Neural progenitor cell (in vitro differentiated cells): ENCODE results near the gene ZNF660. TPM values are rescaled to one million over a fixed set of nuclear protein-coding genes. Genes with fewer than 3 reads are reported as not detected.

Experiments used
- DNase-seq: peaks from one replicate; pipeline ENCODE4 v3.0.0-alpha.2; 2016; ENCODE audit warnings: low spot score
- H2AFZ ChIP-seq: fragments of 200-600 bp; sonication (generic); replicated peaks from 2 replicates; pipeline ENCODE4 v1.6.1; 2016; ENCODE audit warnings: antibody characterized with exemption
- H3F3A ChIP-seq: fragments of 200-600 bp; sonication (generic); 2 replicates; pipeline ENCODE4 v1.6.1; 2016; ENCODE audit warnings: antibody characterized with exemption, low read depth
- H3K27ac ChIP-seq: fragments of 200-600 bp; sonication (generic); 2 replicates; pipeline ENCODE4 v1.5.1; 2016; ENCODE audit warnings: mild to moderate bottlenecking
- H3K27me3 ChIP-seq: fragments of 200-600 bp; sonication (generic); 2 replicates; pipeline ENCODE4 v1.6.1; 2016; ENCODE audit warnings: mild to moderate bottlenecking, moderate library complexity
- H3K36me3 ChIP-seq: fragments of 200-600 bp; sonication (generic); 2 replicates; pipeline ENCODE4 v1.5.1; 2016
- H3K4me1 ChIP-seq: fragments of 200-600 bp; sonication (generic); 2 replicates; pipeline ENCODE4 v1.6.1; 2016; ENCODE audit warnings: mixed run types
- H3K4me2 ChIP-seq: fragments of 200-600 bp; sonication (generic); 2 replicates; pipeline ENCODE4 v1.6.1; 2016
- H3K4me3 ChIP-seq: fragments of 200-600 bp; sonication (generic); 2 replicates; pipeline ENCODE4 v1.5.1; 2016
- H3K79me2 ChIP-seq: fragments of 200-600 bp; sonication (generic); 2 replicates; pipeline ENCODE4 v1.6.1; 2016; ENCODE audit warnings: low read depth
- H3K9ac ChIP-seq: fragments of 200-600 bp; sonication (generic); 2 replicates; pipeline ENCODE4 v1.6.1; 2016
- H3K9me3 ChIP-seq: fragments of 200-600 bp; sonication (generic); 2 replicates; pipeline ENCODE4 v1.5.1; 2016; ENCODE audit warnings: low read depth
- H4K20me1 ChIP-seq: fragments of 200-600 bp; sonication (generic); 2 replicates; pipeline ENCODE4 v1.6.1; 2016; ENCODE audit warnings: low read depth
- H3K27ac Mint-ChIP-seq: 3 replicates; pipeline ENCODE4 v1.8.0; 2021; ENCODE audit warnings: mixed read lengths
- H3K27me3 Mint-ChIP-seq: 2 replicates; pipeline ENCODE4 v1.8.0; 2022; ENCODE audit warnings: low read depth, mild to moderate bottlenecking, inconsistent platforms, moderate library complexity, mixed read lengths; ENCODE audit not compliant: insufficient read depth
- H3K36me3 Mint-ChIP-seq: 3 replicates; pipeline ENCODE4 v1.8.0; 2021; ENCODE audit warnings: mixed read lengths
- H3K4me1 Mint-ChIP-seq: 3 replicates; pipeline ENCODE4 v1.8.0; 2021; ENCODE audit warnings: mixed read lengths
- H3K4me3 Mint-ChIP-seq: 3 replicates; pipeline ENCODE4 v1.8.0; 2021; ENCODE audit warnings: mild to moderate bottlenecking, moderate library complexity, mixed read lengths
- H3K9me3 Mint-ChIP-seq: 3 replicates; pipeline ENCODE4 v1.8.0; 2020; ENCODE audit warnings: mixed read lengths
- CTCF ChIP-seq: fragments of 200-600 bp; sonication (generic); IDR thresholded peaks from 2 replicates; pipeline ENCODE4 v1.5.1; 2017; ENCODE audit warnings: antibody characterized with exemption, mild to moderate bottlenecking
- EZH2 ChIP-seq: fragments of 200-600 bp; sonication (generic); IDR thresholded peaks from 2 replicates; pipeline ENCODE4 v1.6.1; 2017; ENCODE audit warnings: antibody characterized with exemption, mild to moderate bottlenecking, moderate library complexity
- EZH2phosphoT487 ChIP-seq: fragments of 200-600 bp; sonication (generic); IDR thresholded peaks from 2 replicates; pipeline ENCODE4 v1.6.1; 2017; ENCODE audit warnings: antibody characterized with exemption
- total RNA-seq: library from RNA; depleted of rRNA; stranded (reverse); fragments of >200 nt; gene quantifications from 2 replicates; pipeline ENCODE4 v1.2.3, GENCODE V29; 2015; ENCODE audit warnings: low replicate concordance

ZNF660 gene
- total RNA-seq, 1 donor from 2014 or later, result 26.7 TPM

- H3F3A ChIP-seq, result no peaks in the 10 kb centered on the region
- H3K27me3 ChIP-seq, result no peaks in the 10 kb centered on the region
- DNase-seq, result no peak
- H3K27ac Mint-ChIP-seq, result no peak overlapping the region
- H3K36me3 Mint-ChIP-seq, result peaks cover 82% of the 10 kb centered on the region
- H4K20me1 ChIP-seq, result no peaks in the 10 kb centered on the region
- no peak for TF ChIP-seq EZH2phosphoT487
- no peak for TF ChIP-seq CTCF
- TF ChIP-seq EZH2, result no peak
- H3K9ac ChIP-seq, result no peak overlapping the region
- H3K79me2 ChIP-seq, result peaks cover 20% of the 10 kb centered on the region
- H3K9me3 Mint-ChIP-seq, result peaks cover 58% of the 10 kb centered on the region
- H3K9me3 ChIP-seq, result peaks cover 5% of the 10 kb centered on the region
- H2AFZ ChIP-seq, result no peak overlapping the region
- H3K36me3 ChIP-seq, result peaks cover 23% of the 10 kb centered on the region
- no peak overlapping the region for H3K4me3 Mint-ChIP-seq
- H3K4me1 ChIP-seq, result peaks cover 4% of the 10 kb centered on the region
- H3K4me1 Mint-ChIP-seq, result peaks cover 7% of the 10 kb centered on the region
- peaks cover 4% of the 10 kb centered on the region for H3K27me3 Mint-ChIP-seq
- H3K27ac ChIP-seq, result no peak overlapping the region
- no peak overlapping the region for H3K4me3 ChIP-seq
- no peak overlapping the region for H3K4me2 ChIP-seq
These were observed 23.7 kb upstream of the ZNF660 start for GRCh38 chr3:44561076-44561475.

GRCh38 chr3:44562147-44562546, 22.6 kb upstream of the ZNF660 start:
- H3K9me3 Mint-ChIP-seq, result peaks cover 57% of the 10 kb centered on the region
- Histone ChIP-seq H3K9me3 (peaks cover 5% of the 10 kb centered on the region), H3K79me2 (peaks cover 9% of the 10 kb centered on the region), H3K4me3 (no peak overlapping the region), H2AFZ (no peak overlapping the region), H3K36me3 (peaks cover 23% of the 10 kb centered on the region), H3K27me3 (no peaks in the 10 kb centered on the region), H3K27ac (no peak overlapping the region), H3K9ac (no peak overlapping the region), H3K4me1 (no peaks in the 10 kb centered on the region), H4K20me1 (no peaks in the 10 kb centered on the region), H3K4me2 (no peak overlapping the region), H3F3A (no peaks in the 10 kb centered on the region)
- H3K36me3 Mint-ChIP-seq, result peaks cover 83% of the 10 kb centered on the region
- H3K4me3 Mint-ChIP-seq, result no peak overlapping the region
- no peak overlapping the region for H3K27ac Mint-ChIP-seq
- no peak for TF ChIP-seq CTCF
- TF ChIP-seq EZH2phosphoT487, result no peak
- no peak for TF ChIP-seq EZH2
- H3K4me1 Mint-ChIP-seq, result no peaks in the 10 kb centered on the region
- no peak for DNase-seq
- H3K27me3 Mint-ChIP-seq, result peaks cover 4% of the 10 kb centered on the region

- H3K27ac Mint-ChIP-seq, result no peak overlapping the region
- no peak overlapping the region for H3K4me3 ChIP-seq
- H3F3A ChIP-seq, result no peaks in the 10 kb centered on the region
- H3K9ac ChIP-seq, result no peak overlapping the region
- H3K27me3 ChIP-seq, result no peaks in the 10 kb centered on the region
- H3K9me3 ChIP-seq, result no peaks in the 10 kb centered on the region
- no peaks in the 10 kb centered on the region for H3K4me1 ChIP-seq
- peaks cover 4% of the 10 kb centered on the region for H3K79me2 ChIP-seq
- H2AFZ ChIP-seq, result no peak overlapping the region
- DNase-seq, result no peak
- no peak overlapping the region for H3K27ac ChIP-seq
- H3K36me3 ChIP-seq, result peaks cover 37% of the 10 kb centered on the region
- no peaks in the 10 kb centered on the region for H4K20me1 ChIP-seq
- no peak for TF ChIP-seq CTCF
- TF ChIP-seq EZH2phosphoT487, result no peak
- no peak for TF ChIP-seq EZH2
- H3K4me2 ChIP-seq, result no peak overlapping the region
- no peak overlapping the region for H3K4me3 Mint-ChIP-seq
- H3K9me3 Mint-ChIP-seq, result peaks cover 58% of the 10 kb centered on the region
- H3K4me1 Mint-ChIP-seq, result no peaks in the 10 kb centered on the region
- H3K36me3 Mint-ChIP-seq, result peaks cover 82% of the 10 kb centered on the region
- H3K27me3 Mint-ChIP-seq, result no peaks in the 10 kb centered on the region
These were observed 16.2 kb upstream of the ZNF660 start for GRCh38 chr3:44568561-44568960.
